ENCODE data around the gene RB1.

Gene RB1

DNA sequence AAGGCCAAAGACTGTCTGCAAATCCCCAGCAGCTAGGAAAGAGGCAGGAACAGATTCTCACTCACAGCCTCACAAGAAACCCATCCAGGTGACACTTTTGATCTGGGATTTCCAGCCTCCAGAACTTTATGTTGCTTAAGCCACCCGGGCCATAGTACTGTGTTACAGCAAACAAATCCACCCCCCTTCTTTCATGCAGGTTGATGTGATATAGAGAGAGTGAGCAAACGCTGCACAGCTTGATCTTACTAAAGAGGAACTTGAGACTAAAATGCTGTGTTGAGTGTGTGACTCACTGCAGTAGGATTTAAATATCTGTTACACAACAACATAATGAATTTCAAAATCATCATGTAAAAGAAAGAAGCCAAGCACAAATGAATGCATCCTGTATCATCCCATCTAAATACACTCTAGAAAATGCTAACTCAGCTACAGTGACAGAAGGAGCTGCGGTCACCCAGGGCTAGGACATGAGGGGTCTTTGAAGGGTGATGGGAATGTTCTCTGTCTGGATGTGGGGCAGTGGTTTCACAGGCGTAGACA, 197.2 kb downstream of the RB1 start:
- DNase-seq = no peak

DNA sequence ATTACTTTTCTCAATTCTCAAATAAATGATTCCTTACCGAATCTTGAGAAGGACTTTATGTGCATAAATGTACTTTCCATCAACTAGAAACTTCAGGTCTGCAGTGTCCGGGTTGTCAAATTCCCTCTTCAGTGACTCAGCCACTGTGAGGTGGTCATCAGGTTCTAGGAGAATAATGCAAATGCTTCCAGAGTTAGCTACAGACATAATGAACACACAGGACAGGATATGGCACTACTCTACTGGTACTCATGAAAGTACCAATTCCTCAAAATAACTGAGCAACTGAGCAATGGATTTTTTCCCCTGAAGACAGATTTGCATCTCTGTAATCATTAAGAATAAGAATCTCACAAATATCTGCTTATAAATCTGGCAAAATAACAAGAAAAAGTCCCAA, 198.2 kb downstream of the RB1 start:
- no peak for DNase-seq

DNA sequence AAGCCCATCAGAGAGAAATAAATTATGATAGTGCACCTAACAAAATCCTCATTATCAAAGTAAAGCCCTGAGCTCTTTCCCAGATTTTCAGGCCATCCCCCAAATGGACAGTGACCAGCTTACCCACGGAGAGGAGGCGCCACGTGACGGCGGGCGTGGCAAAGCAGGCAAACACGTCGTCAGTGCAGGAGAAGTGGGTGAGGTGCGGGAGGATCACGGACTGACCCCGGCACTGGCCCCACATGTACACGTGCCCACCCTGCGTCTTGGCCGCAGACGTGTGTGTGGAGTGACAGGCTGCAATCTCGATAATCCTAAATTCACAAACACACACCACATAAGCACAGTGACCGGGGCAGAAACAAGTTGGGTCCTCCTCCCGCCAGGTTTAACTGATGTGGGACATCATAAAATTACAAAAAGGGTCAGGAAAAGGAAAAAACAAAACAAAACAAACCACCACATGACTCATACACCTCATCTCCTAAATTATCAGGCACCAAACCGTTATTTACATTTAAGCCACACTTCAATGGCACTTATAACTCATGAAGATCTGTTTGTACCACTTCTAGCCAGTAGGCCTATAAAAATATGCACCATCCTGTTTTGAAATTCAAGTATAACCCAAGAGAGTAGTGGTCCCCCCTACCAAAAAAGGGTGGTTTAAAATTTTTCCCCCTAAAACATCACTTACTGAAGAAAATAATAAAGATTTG, 199.2 kb downstream of the RB1 start:
- no peak for DNase-seq

DNA sequence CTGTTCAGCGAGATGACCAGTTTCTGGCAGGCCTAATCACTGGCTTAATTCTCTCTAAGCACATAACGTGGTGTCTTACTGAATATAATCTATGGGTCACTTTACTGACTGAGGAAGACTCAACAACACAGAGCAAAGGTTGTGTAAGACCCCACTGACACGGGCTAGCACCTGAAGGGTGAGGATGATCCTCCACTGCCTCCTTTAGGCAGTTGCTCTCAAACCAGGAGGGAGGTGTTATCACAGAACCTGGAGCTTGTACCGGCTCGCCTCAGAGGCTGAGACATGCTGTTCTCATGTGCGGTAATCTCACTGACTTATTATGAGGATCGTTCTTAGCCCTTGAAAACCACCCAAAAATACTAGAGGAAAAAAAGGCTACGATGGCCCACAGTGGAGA, 201.1 kb downstream of the RB1 start:
- DNase-seq = no peak

DNA sequence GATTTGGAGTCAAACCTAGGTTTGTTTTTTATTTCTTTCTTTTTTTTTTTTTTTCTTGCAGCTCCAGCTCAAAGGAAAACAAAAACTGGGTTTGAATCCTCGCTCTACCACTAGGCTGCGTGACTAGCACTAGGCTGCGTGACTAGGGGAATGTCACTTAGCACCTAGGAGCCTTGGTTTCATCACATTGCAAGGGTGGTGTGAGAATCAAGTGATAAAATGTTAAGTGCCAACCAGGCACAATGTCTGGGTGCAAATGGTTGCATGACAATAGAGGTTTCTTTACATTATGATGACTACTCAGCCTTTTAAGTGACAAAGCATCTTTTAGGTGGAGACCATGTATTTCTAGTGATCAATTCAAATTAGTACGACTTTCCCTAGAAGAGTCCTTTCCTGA, 201.5 kb downstream of the RB1 start:
- DNase-seq = no peak

DNA sequence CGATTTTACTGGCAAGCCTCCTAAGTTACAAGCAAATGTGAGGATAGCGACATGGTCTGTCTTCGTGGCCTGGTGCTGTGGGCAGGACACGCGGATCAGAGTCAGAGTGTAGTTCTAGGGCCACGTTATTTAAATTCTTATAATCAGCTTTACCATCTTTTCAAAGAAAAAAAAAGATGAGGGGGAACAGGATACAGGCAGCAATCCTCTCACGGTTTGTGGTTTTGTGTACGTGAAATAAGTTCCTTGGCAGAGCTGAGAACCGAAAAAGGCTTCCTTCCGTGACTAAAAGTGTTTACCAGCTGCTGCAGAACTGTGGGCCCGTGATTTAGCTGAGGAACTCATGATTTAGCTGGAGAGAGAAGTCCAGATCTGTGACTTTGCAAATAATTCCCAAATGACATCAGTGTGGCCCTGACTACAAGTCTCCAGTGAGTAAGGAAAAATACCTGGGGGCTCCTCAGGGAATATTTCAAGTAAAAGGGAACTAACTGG, 202.1 kb downstream of the RB1 start:
- peak; percentile 36 for DNase-seq

DNA sequence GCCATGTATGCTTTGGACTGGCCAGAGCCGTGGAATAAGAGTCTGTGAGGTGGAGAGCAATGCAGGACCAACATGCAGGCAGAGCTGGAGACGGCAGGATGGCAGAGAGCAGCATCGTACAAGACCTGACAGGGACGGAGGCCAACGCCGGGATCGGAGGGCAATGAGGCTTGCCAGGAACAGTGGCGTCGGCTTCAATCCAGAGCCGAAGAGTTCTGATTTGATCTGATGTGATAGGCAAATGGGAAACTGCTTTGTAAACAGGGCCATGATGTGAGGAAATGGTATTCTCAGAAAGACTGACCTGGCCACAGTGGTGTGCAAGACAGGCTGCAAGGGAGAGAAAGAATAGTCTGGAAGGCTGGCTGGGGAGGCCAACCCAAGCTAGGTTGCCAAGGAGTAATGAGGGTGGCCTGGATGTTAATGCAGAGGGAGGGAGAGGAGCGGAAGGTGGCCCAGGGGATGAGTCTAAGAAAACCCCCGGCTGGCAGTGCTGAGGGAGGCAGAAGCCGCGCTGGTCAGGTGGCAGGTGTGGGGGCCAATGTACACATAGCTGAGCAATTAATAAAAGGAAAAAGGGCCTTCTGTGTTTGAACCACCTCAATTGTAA, 202.6 kb downstream of the RB1 start:
- DNase-seq = no peak

DNA sequence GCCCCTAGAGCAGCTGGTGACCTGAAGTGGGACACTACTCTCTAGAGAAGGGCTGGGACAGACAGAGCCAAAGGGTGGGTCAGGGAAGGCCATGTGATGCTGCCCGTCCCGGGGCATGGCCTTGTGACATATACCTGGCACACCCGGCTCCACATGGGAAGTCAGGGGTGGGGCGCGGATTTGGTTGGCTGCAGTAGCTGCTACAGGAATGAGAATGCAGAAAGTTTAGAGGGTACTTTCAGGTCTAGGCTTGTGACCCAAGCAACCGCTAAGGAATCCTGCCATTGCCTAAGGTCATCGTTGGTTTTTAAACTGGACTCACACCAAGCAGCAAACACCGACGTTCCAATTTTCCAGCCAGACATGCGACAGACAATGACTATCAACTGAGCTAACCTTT, 203.5 kb downstream of the RB1 start:
- DNase-seq = no peak

DNA sequence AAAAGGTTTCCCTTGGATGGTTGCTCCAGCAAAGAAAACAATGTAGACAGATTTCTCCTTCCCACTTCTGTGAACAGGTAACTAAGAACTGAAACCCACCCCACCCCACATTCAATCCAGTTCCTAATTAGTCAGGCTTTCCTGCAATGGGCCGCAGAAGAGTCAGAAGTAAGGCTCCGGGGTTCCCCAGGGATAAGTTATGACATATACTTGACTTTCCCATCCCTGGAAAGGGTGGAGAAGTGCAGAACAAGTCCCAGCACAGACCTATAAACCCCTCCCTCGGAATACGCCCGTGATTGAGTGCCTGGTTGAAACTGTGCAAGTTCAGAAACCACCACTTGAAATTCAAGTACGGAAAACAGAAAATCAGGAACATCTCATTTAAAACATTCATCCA, 204.5 kb downstream of the RB1 start:
- no peak for DNase-seq

DNA sequence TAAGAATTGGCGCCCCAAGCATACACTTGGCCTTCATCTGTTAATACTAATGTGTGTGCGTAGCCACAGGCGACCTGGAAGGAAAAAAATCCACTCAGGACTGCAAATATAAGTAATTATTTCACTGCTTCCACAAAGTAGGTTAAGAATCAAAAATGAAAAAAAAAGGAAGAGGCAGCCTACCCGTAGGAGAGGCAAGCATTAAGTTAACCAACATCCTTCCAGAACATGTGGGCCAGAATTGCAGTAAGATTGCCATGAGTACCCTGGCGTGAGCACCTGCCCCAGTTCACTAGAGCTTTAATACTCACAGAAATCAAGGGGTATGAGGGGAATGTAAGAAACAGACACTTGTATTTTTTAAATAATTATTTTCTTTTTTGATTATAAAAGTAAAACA, 207.1 kb downstream of the RB1 start:
- DNase-seq = no peak

DNA sequence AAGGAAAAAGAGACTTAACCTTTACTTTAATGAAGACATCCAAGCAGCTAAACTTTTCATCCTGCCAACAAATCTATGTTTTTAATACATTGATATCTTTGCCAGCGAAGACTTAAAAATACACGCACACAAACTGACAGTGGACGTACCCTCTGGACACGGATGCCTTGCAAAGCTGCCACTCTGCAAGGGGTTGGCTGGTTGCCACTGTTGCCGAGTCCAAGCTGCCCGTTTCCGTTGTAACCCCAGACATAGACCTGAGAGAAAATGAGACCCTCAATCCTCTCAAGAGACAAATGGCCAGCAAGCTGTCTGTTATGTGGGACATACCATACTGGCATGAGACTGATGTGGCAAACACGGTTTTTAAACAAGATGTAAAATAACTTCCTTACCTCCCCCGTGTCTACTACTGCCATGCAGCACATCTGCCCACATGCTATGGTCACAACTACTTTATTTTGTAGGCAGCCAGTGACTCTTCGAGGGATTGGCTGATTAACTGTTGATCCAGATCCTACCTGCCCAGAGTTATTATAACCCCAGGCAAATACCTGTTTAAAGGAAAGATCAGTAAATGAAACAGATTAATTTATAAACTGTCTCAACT, 208.2 kb downstream of the RB1 start:
- DNase-seq = no peak

DNA sequence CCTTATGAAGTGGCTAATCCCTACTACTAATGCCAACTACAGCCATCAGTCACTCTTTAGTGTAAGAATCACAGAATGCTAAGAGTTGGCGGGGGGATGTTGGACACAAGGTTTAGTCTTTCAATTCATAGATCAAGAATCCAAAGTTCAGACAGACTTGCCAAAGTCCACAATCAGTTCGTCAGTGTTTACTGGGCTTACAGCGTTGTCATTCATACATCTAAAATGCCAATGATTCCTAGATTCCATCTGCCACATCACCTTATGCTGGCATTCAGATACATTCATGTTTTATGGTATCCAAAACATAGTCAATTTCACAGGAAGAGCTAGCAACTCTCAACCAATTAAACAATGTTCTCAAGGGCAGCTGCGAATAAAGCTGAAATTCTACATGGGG, 211.2 kb downstream of the RB1 start:
- DNase-seq = no peak

DNA sequence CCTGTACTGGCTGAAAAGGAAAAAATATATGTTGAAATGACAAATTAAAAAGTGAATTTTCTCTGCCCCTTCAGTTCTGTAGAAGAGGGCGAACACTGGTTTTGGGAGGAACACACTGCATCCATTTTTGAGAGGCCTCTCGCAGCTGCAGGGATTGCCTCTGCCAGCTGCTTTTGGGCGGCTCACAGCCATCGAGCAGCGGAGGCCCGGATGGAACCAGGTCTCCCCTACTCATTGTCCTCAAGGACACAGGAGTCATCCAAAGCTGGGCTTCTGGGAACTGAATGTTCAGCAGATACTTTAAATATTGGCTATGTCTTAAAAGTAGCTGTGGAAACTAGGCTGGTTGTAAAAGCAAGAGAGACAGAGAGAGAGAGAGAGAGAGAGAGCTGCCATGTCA, 212.2 kb downstream of the RB1 start:
- no peak for DNase-seq

DNA sequence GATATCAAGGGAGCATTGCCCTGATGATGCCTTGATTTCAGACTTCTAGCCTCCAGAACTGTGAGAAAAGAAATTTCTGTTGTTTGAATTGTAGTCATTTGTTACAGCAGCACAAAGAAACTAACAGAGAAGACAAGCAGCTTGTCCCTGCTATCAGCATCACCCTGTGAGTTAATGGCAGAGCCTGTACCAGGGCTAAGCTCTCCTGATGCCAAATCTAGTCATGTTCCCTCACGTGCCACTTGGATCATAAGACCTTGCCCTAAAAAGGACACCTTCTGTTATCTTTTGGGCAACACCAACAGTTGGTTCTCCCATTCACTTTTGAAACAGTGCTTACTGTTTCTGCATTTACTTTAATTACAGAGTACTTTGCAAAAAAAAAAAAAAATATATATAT, 214.5 kb downstream of the RB1 start:
- no peak for DNase-seq

DNA sequence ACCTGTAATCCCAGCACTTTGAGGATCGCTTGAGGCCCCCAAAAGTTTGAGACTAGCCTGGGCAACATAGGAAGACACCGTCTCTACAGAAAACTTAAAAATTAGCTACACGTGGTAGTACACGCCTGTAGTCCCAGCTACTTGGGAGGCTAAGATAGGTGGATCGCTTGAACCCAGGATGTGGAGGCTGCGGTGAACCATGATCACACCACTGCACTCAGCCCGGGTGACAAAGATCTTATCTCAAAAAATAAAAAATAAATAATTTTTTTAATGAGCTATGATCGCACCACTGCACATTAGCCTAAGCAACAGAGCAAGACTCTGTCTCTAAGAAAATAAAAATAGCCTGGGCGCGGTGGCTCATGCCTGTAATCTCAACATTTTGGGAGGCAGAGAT, 222.7 kb downstream of the RB1 start:
- DNase-seq = no peak

DNA sequence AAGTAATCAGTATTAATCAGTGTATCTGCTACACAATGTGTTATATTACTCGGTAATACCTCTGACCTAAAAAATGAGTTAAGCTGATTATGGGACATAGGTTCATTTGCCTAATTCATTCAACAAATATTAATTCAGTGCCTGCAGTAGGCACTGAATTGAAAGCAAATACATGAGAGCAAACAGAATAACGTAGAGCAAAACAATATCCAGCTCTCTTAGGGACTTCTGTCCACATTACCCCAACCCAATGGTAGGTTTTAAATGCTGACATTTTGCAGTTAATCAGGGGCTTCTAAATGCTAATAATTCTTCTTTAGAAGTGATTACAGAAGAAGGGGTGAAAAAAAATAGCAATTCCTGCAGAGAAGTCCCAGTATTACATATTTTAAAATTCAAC, 224.4 kb downstream of the RB1 start:
- no peak for DNase-seq

DNA sequence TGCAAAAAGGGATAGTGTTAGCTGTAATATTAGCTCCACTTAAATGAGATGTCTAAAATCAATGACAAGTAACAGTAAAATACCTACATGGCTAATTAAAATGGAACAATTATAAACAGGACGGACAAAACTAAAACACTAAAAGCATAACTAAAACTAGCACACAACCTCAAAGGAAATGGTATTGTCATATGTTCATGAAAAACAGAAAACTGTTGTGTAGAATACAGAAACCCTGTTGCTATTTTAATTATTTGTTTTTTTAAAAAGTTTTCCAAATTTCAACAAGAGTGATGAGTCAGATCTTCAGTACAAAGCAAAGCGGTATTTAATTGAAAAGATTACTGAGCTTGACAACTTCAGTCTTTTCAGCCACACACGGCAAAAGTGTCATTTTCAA, 225.2 kb downstream of the RB1 start:
- DNase-seq = no peak

DNA sequence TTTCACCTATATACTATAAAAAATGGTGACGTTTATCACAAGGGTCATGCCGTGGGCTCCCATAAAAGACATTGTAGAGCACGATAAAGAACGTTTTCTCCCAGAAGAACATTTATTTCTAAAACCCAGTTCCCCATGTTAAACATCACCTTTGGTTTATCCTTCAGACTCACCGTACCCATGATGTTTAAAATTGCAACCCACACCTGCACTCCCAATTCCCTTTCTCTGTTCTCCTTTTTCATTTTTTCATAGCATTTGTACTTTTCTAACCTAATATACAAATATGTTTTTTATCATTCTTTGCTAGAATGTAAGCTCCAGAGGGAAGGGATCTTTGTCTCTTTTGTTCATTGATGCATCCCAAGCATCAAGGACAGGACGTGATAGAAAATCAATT, 227.3 kb downstream of the RB1 start:
- no peak for DNase-seq

Measured in effector CD4-positive, alpha-beta T cell (primary cell).